Skeletal muscle cell (primary cell): Measurements from ENCODE around the gene SPPL2A.
A peak's percentile ranks its signal among the peaks of the same experiment; 100 is the strongest.
"Not testable (repeated sequence)": the region's sequence is repeated elsewhere in the genome, so short reads cannot be mapped to it uniquely, and the experiment has no call there.

ENCODE experiments used
- DNase-seq: peaks from one replicate; pipeline ENCODE4 v3.0.0-alpha.2; 2010; ENCODE audit warnings: low read depth
- H3K4me3 ChIP-seq: 2 replicates; pipeline ENCODE4 v1.5.1; 2011; ENCODE audit warnings: low read depth, mild to moderate bottlenecking, control low read depth, low read length, moderate library complexity

Gene SPPL2A

DNA sequence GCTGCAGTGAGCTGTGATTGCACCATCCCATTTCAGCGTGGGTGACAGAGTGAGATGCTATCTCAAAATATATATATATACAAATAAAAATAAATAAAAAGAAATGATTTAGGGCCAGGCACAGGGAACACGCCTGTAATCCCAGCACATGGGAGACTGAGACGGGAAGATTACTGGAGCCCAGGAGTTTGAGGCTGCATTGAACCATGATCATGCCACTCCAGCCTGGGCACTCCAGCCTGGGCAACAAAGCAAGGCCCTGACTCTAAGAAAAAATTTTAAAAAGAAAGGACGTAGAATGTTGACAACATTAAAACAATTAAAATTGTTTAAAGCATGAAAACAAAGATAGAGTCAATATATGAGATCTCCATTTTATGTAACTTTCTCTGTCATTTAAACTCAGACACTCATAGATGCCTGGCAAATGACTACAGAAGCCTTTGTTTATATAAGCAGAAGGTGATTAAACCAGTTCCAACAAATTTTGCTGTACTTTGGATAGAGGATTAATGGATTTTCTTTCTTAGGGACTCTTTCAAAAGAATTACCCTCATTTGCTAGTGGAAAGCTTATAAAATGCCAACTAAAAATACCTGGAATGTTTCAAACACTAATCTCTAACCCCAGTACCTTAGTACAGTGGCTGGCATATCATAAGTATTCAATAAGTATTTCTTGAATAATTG, 68.3 kb downstream of the SPPL2A start:
- no peak overlapping the region for H3K4me3 ChIP-seq
- DNase-seq: no peak

DNA sequence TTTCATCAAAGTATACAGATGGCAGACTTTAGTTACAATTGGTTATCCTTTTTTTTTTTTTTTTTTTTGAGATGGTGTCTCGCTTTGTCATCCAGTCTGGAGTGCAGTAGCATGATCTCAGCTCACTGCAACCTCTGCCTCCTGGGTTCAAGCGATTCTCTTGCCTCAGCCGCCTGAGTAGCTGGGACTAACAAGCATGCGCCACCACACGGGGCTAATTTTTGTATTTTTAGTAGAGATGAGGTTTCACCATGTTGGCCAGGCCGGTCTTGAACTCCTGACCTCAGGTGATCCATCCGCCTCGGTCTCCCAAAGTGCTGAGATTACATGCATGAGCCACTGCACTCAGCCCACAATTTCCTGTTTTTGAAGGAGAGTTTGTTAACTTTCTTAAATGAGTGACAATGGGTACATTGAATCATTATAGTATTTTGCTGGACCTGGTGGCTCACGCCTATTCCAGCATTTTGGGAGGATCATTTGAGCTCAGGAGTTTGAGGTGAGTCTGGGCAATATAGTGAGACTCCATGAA, 70.8 kb downstream of the SPPL2A start:
- DNase-seq, H3K4me3 ChIP-seq: not testable (repeated sequence)

- DNase-seq: no peak
- peak overlapping the region; percentile 98 for H3K4me3 ChIP-seq
These were observed 78.1 kb downstream of the SPPL2A start for GRCh38 chr15:50687302-50687902.

DNA sequence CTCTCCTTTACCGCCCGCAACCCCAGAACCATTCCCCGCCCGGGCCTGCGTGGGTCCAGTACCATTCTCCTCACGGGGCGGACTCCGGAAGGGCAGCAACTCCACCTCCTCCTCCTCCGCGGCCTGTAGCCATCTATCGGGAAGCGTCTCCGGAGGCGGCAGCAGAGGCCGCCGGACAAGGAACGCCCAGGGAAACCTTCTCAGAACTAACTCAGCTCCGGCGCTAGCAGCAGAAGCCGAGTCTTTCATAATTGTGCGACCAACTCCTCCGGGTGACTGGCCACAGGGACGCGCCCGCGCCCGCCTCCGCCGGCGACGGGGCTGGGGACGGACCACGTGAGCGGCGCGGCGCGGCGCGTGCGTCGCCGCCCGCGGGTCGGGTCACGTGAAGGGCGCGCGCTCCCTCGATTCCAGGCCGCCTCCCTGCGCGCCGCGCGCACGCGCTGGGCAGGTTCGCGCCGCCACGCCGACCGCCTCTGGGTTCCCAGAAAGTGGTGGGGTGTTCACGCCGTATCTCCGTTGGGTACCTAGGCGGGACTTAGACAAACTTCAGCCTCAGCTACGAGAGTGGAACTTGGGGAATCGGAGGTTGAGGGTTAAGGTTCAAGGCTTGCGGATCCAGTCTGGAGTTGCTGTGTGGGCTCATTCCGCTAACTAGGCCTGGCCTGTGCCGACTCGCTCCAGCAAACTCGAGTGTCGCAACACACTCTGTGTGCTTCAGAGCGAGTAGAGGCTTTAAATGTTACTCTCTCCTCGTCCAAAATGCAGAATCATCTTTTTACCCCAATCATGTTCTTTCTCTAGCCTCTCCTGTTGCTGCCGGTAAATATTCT, 78.8 kb downstream of the SPPL2A start, which contains the start of gene TRPM7:
Gene TRPM7, minus strand, starts transcription at position 329 of the 833 bp plus-strand sequence. Its CDS starts 264 bp downstream, at position 65.
- peak within 1 kb of the TSS; percentile 98 for H3K4me3 ChIP-seq
- DNase-seq: peak; percentile 56

- H3K4me3 ChIP-seq: peak overlapping the region; percentile 98
- no peak for DNase-seq
These were observed 79.5 kb downstream of the SPPL2A start for GRCh38 chr15:50685976-50686468.

DNA sequence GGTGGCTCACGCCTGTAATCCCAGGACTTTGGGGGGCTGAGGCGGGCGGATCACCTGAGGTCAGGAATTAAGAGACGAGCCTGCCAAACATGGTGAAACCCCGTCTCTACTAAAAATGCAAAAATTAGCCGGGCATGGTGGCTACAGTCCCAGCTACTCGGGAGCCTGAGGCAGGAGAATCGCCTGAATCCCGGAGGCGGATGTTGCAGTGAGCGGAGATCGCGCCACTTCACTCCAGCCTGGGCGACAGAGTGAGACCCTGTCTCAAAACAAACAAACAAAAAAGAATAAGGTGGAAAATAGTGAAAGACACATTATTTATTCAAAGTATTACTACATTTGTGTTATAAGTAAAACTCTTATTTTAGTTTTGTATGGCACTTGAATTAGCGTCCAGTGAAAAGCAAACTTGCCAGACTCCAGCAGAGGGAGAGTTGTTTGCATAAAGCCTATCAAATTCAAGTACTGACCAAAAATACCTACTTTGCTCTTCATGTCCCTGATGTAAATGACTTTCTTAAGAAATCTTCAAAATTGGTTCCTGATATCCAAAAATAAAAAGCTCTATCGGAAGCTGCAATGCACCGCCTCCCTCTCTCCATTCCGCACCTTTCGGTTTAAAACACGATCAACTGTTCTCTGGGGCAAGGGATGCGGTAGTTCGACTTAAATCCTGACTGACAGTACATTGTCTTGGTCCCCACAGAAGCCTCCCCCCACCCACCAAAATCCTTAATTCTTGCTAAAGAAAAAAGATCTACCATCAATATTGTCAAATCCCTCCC, 80.1 kb downstream of the SPPL2A start:
- peak overlapping the region; percentile 98 for H3K4me3 ChIP-seq
- no peak for DNase-seq

DNA sequence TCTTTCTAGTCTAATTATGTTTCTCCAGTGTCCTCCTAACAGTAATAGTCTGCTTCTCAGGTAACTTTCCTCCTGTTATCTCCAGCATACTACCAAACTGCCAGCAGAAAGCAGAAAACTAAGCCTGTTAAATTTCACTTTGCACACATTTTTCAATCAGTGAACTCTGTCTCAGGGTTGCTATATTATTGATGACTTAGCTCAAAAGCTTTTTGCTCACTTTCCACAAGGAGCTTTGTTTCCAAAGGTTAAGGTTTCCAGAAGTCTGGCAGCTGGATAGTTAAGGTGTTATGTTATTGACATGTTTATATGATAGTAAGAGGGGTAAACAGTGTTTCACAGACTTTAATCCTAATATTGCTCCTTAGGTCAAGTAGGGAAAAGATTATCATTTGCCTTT, 84.0 kb downstream of the SPPL2A start:
- H3K4me3 ChIP-seq: no peak overlapping the region
- no peak for DNase-seq

DNA sequence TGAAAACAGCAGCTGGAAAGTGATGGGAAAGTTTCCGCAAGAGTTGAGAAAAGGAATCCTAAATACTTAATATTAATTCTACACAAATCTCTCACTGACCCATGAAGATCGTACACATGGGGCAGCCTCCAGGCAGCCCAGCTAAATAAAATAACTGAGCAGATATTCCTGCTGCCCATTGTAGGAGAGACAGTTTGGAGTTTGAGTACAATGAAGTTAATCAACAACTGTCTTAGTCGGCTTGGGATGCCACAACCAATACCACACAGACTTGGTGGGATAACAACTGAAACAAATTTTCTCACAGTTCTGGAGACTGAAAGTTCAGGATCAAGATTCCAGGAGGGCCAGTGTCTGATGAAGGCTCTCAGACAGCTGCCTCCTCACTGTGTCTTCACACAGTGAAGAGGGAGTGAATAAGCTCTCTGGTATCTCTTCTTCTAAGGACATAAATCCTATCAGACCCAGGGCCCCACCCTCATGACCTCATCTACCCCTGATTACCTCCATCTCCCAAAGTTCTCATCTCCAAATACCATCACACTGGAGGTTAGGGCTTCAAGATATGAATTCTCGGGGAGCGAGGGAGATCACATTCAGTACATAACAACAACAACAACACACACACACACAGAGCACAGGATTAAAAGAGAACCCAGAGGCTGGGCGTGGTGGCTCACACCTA, 88.6 kb downstream of the SPPL2A start:
- H3K4me3 ChIP-seq: no peak overlapping the region
- peak; percentile 25 for DNase-seq

DNA sequence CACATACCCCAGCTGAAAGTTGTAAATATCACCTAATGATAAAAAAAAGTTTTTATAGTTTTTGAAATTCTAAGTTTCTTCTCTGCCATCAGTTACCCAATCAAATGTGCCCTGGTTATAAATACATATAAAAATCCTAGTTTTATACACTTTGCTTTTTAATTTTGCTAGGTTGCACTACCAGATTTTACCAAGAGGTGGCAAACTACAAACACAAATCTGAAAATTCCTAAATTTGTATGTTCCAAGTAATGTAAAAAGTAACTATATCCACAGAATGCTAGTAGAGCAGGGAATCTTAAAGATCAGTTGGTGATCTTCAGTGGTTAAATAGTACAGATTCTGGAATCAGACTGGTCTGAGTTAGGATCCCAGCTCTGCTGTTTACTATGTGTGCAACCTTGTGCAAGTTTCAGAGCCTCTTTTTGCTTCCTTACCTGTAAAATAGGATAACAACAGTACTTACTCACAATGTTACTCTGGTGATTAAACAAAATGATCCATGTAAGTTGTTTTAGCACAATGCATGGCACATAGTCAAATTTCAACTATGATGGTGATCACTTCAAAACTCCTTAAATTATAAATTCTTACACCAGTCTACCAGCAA, 89.9 kb downstream of the SPPL2A start:
- no peak overlapping the region for H3K4me3 ChIP-seq
- no peak for DNase-seq

GRCh38 chr15:50670115-50670514, 95.4 kb downstream of the SPPL2A start:
- DNase-seq: no peak
- H3K4me3 ChIP-seq: no peak overlapping the region

DNA sequence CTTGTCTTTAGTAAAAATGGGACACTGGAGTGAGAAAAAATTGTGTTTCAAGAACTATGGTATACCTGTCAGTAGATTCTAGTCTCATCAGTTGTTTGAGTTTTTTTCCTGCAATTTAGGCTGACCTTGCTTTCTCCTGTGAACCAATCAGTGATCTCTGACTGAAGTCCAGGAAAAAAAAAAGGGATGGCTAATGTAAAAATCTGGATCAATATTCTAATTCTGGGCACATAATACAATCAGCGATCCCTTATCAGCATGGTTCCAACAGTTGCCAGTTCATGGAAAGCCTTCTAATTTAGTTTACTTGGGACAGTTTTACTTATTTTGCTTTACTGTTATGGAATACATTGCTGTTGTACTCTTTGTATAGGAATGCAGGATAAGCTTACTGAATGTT, 95.9 kb downstream of the SPPL2A start:
- no peak for DNase-seq
- H3K4me3 ChIP-seq: no peak overlapping the region

DNA sequence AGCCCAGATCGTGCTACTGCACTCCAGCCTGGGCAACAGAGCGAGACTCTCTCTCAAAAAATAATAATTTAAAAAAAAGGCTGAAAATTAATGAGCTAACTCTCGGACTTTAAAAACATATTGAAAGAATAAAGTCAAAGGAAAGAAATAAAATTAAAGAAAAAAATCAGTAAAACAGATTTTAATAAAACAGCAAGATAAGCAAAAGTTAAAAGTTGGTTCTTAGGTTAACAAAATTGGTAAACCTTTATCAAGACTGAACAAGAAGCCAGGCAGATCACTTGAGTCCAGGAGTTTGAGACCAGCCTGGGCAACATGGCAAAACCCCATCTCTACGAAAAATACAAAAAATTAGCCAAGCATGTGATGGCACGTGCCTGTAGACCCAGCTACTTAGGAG, 99.6 kb downstream of the SPPL2A start:
- DNase-seq: no peak
- H3K4me3 ChIP-seq: no peak overlapping the region

GRCh38 chr15:50655555-50655954, 110.0 kb downstream of the SPPL2A start:
- no peak overlapping the region for H3K4me3 ChIP-seq
- DNase-seq: no peak

DNA sequence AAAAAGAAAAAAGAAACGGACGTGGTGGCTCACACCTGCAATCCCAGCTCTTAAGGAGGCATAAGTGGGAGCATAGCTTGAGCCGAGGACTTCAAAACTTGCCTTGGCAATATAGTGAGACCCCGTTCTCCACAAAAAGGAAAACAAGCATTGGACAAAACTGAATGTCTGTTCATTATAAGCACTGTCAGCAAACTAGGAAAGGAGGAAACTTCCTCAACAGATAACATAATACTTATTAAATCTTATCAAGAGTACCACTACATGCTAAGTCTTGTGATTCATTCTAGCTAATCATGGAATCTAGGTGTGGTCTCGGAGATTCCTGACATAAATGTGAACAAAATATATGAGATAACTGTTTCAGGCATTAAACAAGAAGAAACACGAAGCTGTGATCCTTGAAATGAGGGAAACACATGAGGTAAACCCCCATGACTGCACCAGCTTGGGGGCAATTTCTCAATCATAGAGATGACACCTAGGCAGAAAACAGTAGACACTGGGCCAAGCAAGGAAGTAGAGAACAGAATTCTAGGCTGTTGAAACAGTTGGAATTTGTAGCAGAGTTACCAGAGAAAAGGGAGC, 112.3 kb downstream of the SPPL2A start:
- DNase-seq: no peak
- H3K4me3 ChIP-seq: no peak overlapping the region

DNA sequence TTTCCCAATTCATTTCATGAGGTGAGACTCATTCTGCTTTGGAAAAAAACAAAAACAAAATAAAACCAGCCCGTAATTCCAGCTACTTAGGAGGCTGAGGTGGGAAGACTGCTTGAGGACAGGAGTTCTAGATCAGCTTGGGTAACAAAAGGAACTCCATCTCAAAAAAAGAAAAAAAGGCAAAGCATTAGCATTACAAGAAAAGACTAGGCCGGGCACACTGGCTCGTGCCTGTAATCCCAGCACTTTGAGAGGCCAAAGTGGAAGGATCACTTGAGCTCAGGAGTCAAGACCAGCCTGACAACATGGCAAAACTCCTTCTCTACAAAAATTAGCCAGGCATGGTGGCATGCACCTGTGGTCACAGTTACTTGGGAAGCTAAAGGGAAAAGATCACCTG, 112.8 kb downstream of the SPPL2A start:
- no peak overlapping the region for H3K4me3 ChIP-seq
- DNase-seq: no peak
